ENCODE results near the gene KDM6A. TPM values are rescaled to one million over a fixed set of nuclear protein-coding genes. Genes with fewer than 3 reads are reported as not detected.

The KDM6A gene
- total RNA-seq, 1 experiment from 2014 or later, result 21.0 TPM

DNA sequence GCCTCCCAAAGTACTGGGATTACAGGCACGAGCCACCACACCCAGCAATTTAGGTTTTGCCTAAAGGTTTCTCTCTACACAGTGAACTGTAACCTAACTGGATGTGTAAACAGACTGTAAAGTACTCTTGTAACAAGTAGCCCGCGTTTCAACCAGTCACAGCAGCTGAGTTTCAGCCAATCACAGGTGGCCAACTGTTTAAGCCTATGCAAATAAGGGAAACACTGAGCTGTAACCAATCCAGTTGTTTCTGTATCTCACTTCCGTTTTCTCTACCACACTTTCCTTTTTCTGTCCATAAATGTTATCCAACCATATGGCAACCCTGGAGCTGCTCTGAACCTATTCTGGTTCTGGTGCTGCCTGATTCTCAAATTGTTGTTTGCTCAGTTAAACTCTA is 267.8 kb downstream of the KDM6A start:
- intact Hi-C loops (cut with micrococcal nuclease), result no loop called here
- CTCF ChIA-PET, result no interaction called here
- POLR2A ChIA-PET, result no interaction called here
- BruUV-seq (replicated peaks), result no TSS peak
- RAD21 ChIA-PET (ENCODE audit: low non-redundant PET in 1 of 2, low total read pairs in 2 of 2, uncharacterized antibody in 2 of 2, unreplicated experiment in 2 of 2), result no interaction called here
- Histone ChIP-seq H2AFZ (ENCODE audit: low read depth, low read length, poor library complexity, severe bottlenecking) (no peak overlapping the region), H4K20me1 (ENCODE audit: insufficient read depth) (no peaks in the 10 kb centered on the region), H3K79me2 (ENCODE audit: insufficient read depth, low read length) (no peaks in the 10 kb centered on the region), H3K27me3 (ENCODE audit: insufficient read depth, low read length) (no peaks in the 10 kb centered on the region), H3K9me2 (ENCODE audit: insufficient read depth) (no peaks in the 10 kb centered on the region), H3K4me2 (ENCODE audit: low read length) (no peak overlapping the region), H3K9ac (ENCODE audit: low read length) (no peak overlapping the region), H3K27ac (ENCODE audit: low read depth, low read length) (no peak overlapping the region), H3K36me3 (ENCODE audit: control insufficient read depth in 1 of 2, insufficient read depth in 2 of 2, low read length in 2 of 2) (no peaks in the 10 kb centered on the region), H3K9me3 (ENCODE audit: control insufficient read depth in 1 of 2, insufficient read depth in 1 of 2, low read depth in 1 of 2, low read length in 2 of 2) (no peaks in the 10 kb centered on the region), H3K4me3 (replicated peaks in 1 of 2; ENCODE audit: low read depth in 1 of 2, low read length in 2 of 2) (no peak overlapping the region), H3K4me1 (ENCODE audit: control insufficient read depth in 1 of 2, insufficient read depth in 2 of 2, low read length in 2 of 2) (peaks cover 0 to 4% of the 10 kb centered on the region in 2 experiments; a peak in 1 of 4 replicates)
- no peak for DNase-seq (ENCODE audit: low read depth, low spot score)
- TF ChIP-seq JUND (IDR thresholded peaks at IDR 0.05), result no peak
- ATAC-seq, result no peak

DNA sequence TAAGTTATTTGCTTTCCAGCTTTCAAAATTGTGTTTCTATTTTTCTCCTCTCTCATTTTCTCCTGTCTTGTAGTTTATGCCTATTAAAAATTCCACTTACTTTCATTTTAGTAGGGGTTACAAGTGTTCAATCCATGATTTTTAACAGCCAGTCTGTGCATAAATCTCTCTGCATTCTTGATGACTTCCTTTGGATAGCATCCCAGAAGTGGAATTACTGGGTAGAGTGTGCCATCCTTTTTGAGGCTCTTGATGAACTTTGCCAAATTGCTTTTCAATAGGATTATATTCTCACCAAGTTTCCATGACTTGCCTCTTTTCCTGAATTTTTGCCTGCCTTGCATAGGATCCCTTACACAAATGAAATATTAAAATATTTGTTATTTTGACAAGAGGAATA is 269.2 kb downstream of the KDM6A start:
- ATAC-seq (no peak), DNase-seq (ENCODE audit: low read depth, low spot score) (no peak)
- POLR2A ChIA-PET, result no interaction called here
- Histone ChIP-seq H3K4me2 (ENCODE audit: low read length) (no peak overlapping the region), H3K27me3 (ENCODE audit: insufficient read depth, low read length) (no peaks in the 10 kb centered on the region), H3K4me3 (replicated peaks in 1 of 2; ENCODE audit: low read depth in 1 of 2, low read length in 2 of 2) (no peak overlapping the region), H3K4me1 (ENCODE audit: control insufficient read depth in 1 of 2, insufficient read depth in 2 of 2, low read length in 2 of 2) (peaks cover 0 to 4% of the 10 kb centered on the region in 2 experiments; a peak in 1 of 4 replicates), H2AFZ (ENCODE audit: low read depth, low read length, poor library complexity, severe bottlenecking) (no peak overlapping the region), H4K20me1 (ENCODE audit: insufficient read depth) (no peaks in the 10 kb centered on the region), H3K79me2 (ENCODE audit: insufficient read depth, low read length) (no peaks in the 10 kb centered on the region), H3K9me3 (ENCODE audit: control insufficient read depth in 1 of 2, insufficient read depth in 1 of 2, low read depth in 1 of 2, low read length in 2 of 2) (no peaks in the 10 kb centered on the region), H3K9ac (ENCODE audit: low read length) (no peak overlapping the region), H3K36me3 (ENCODE audit: control insufficient read depth in 1 of 2, insufficient read depth in 2 of 2, low read length in 2 of 2) (no peaks in the 10 kb centered on the region), H3K9me2 (ENCODE audit: insufficient read depth) (no peaks in the 10 kb centered on the region), H3K27ac (ENCODE audit: low read depth, low read length) (no peak overlapping the region)
- no TSS peak for BruUV-seq (replicated peaks)
- no peak for TF ChIP-seq CBX3 (IDR thresholded peaks at IDR 0.05; ENCODE audit: low read depth)
- intact Hi-C loops (cut with micrococcal nuclease), result no loop called here
- RAD21 ChIA-PET (ENCODE audit: low non-redundant PET in 1 of 2, low total read pairs in 2 of 2, uncharacterized antibody in 2 of 2, unreplicated experiment in 2 of 2), result no interaction called here
- CTCF ChIA-PET, result no interaction called here

DNA sequence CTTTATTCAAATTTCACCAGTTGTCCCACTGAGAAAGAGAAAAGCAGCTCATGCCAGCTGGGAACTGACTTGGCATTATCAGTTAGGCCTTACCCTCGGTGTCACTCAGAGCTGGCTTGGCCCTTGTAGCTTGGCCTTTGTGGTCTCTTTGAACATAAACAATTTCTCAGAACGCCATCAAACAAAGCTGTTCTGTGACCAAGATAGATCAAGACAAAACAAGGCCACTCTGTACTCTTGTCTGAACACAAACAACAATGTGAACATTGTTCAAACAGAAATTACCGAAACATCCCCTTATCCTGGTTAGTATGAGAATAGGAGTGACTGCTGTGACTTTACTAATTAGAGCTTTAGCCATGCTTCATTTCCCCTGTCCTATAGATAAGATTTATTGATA is 270.5 kb downstream of the KDM6A start:
- no peak overlapping the region for H3K27ac ChIP-seq (ENCODE audit: low read depth, low read length)
- peaks cover 0 to 4% of the 10 kb centered on the region in 2 experiments; a peak in 1 of 4 replicates for H3K4me1 ChIP-seq (ENCODE audit: control insufficient read depth in 1 of 2, insufficient read depth in 2 of 2, low read length in 2 of 2)
- POLR2A ChIA-PET, result no interaction called here
- H2AFZ ChIP-seq (ENCODE audit: low read depth, low read length, poor library complexity, severe bottlenecking), result no peak overlapping the region
- H3K4me2 ChIP-seq (ENCODE audit: low read length), result no peak overlapping the region
- TF ChIP-seq EZH2phosphoT487 (IDR thresholded peaks at IDR 0.05; ENCODE audit: borderline replicate concordance) (no peak), CBX3 (IDR thresholded peaks at IDR 0.05; ENCODE audit: low read depth) (no peak), CEBPB (IDR thresholded peaks at IDR 0.05; ENCODE audit: low read depth) (no peak), ZFX (IDR thresholded peaks at IDR 0.05) (no peak), POLR2A (IDR thresholded peaks at IDR 0.05; ENCODE audit: borderline replicate concordance, extremely low read depth, insufficient read depth, insufficient read length) (no peak), SRF (IDR thresholded peaks at IDR 0.05; ENCODE audit: low read depth) (no peak), TCF7L2 (IDR thresholded peaks at IDR 0.05; ENCODE audit: borderline replicate concordance, extremely low read depth, insufficient read depth, insufficient read length) (no peak)
- TF ChIP-seq, protein P1, sequence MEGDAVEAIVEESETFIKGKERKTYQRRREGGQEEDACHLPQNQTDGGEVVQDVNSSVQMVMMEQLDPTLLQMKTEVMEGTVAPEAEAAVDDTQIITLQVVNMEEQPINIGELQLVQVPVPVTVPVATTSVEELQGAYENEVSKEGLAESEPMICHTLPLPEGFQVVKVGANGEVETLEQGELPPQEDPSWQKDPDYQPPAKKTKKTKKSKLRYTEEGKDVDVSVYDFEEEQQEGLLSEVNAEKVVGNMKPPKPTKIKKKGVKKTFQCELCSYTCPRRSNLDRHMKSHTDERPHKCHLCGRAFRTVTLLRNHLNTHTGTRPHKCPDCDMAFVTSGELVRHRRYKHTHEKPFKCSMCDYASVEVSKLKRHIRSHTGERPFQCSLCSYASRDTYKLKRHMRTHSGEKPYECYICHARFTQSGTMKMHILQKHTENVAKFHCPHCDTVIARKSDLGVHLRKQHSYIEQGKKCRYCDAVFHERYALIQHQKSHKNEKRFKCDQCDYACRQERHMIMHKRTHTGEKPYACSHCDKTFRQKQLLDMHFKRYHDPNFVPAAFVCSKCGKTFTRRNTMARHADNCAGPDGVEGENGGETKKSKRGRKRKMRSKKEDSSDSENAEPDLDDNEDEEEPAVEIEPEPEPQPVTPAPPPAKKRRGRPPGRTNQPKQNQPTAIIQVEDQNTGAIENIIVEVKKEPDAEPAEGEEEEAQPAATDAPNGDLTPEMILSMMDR (IDR thresholded peaks at IDR 0.05 in 2 of 3, conservative IDR thresholded peaks at IDR 0.05 in 1 of 3; ENCODE audit: borderline replicate concordance in 1 of 3, insufficient read depth in 1 of 3, low read depth in 2 of 3, low read length in 2 of 3), result no peak
- BruUV-seq (replicated peaks), result no TSS peak
- intact Hi-C loops (cut with micrococcal nuclease), result no loop called here
- H3K9me3 ChIP-seq (ENCODE audit: control insufficient read depth in 1 of 2, insufficient read depth in 1 of 2, low read depth in 1 of 2, low read length in 2 of 2), result no peaks in the 10 kb centered on the region
- H3K4me3 ChIP-seq (replicated peaks in 1 of 2; ENCODE audit: low read depth in 1 of 2, low read length in 2 of 2), result no peak overlapping the region
- CTCF ChIA-PET, result no interaction called here
- H4K20me1 ChIP-seq (ENCODE audit: insufficient read depth), result no peaks in the 10 kb centered on the region
- no peak for DNase-seq (ENCODE audit: low read depth, low spot score)
- no peak for ATAC-seq
- H3K27me3 ChIP-seq (ENCODE audit: insufficient read depth, low read length), result no peaks in the 10 kb centered on the region
- RAD21 ChIA-PET (ENCODE audit: low non-redundant PET in 1 of 2, low total read pairs in 2 of 2, uncharacterized antibody in 2 of 2, unreplicated experiment in 2 of 2), result no interaction called here
- no peaks in the 10 kb centered on the region for H3K36me3 ChIP-seq (ENCODE audit: control insufficient read depth in 1 of 2, insufficient read depth in 2 of 2, low read length in 2 of 2)
- no peaks in the 10 kb centered on the region for H3K9me2 ChIP-seq (ENCODE audit: insufficient read depth)
- no peak overlapping the region for H3K9ac ChIP-seq (ENCODE audit: low read length)
- no peaks in the 10 kb centered on the region for H3K79me2 ChIP-seq (ENCODE audit: insufficient read depth, low read length)

Data from HCT116 (cell line).